ENCODE data around the gene LRRC4B. TPM values are rescaled to one million over a fixed set of nuclear protein-coding genes. Genes with fewer than 3 reads are reported as not detected.
A peak's percentile ranks its signal among the peaks of the same experiment; 100 is the strongest.

The LRRC4B gene
- total and polyA plus RNA-seq, 2 of the 8 experiments (the other 6 are each of a cell fraction or from before 2014, with no cell fraction given), result 13.4 to 21.2 TPM

DNA sequence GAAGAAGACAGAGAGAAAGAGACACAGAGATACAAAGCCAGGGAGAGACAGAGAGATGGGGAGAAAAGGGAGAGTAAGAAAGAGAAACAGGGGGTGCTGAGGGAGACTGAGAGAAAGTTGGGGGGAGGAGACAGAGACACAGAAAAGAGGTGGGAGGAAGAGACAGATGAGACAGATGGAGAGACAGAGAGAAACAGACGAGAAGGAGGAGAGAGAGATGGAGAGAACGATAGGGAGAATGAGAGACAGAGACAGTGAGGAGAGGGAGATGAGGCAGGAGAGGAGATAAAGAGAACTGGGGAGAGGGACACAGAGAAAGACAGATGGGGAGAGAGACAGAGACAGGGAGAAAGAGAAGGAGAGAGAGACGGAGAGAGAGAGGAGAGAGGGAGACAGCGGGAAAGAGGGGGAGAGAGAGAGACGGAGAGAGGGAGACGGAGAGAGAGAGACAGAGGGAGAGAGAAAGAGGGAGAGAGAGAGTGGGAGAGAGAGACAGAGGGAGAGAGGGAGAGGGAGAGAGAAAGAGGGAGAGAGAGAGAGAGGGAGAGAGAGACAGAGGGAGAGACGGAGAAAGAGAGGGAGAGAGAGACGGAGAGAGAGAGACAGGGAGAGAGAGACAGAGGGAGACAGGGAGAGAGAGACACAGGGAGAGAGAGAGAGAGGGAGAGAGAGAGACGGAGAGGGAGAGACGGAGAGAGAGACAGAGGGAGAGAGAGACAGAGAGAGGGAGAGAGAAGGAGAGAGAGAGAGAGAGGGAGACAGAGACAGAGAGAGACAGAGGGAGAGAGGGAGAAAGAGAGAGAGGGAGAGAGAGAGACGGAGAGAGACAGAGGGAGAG, 69.8 kb downstream of the LRRC4B start:
- Histone ChIP-seq H3K27ac (ENCODE audit: low read depth, low read length) (no peak overlapping the region), H3K79me2 (ENCODE audit: control insufficient read depth in 1 of 2, insufficient read depth in 2 of 2, low read length in 2 of 2) (no peaks in the 10 kb centered on the region), H2AK5ac (ENCODE audit: low read depth, low read length) (no peak overlapping the region), H3K23ac (ENCODE audit: insufficient read length) (no peak overlapping the region), H4K8ac (ENCODE audit: extremely low read depth, insufficient read depth, low read length) (no peak overlapping the region), H2BK15ac (ENCODE audit: low read length) (no peak overlapping the region), H3K18ac (ENCODE audit: extremely low read depth, low read length) (no peak overlapping the region), H3K9ac (replicated peaks in 1 of 4; ENCODE audit: extremely low read depth in 1 of 4, low read depth in 3 of 4, low read length in 3 of 4) (no peak overlapping the region), H3K9me3 (ENCODE audit: insufficient read depth in 2 of 2, low read depth in 1 of 2, low read length in 1 of 2) (no peaks in the 10 kb centered on the region), H2BK12ac (ENCODE audit: low read depth, low read length) (peak overlapping the region; percentile 17; the same call in 1 of the 2 replicates), H3K27me3 (replicated peaks in 1 of 4; ENCODE audit: control insufficient read depth in 3 of 4, extremely low read depth in 1 of 4, insufficient read depth in 3 of 4, low read length in 3 of 4) (peaks cover 1 to 51% (median 47%) of the 10 kb centered on the region in 4 experiments), H4K5ac (ENCODE audit: insufficient read length, low read depth, low read length) (no peak overlapping the region), H4K91ac (replicated peaks; ENCODE audit: insufficient read length, low read length) (no peak overlapping the region), H3K4me3 (ENCODE audit: extremely low read depth in 1 of 4, insufficient read depth in 2 of 4, low read depth in 3 of 4, low read length in 4 of 4) (no peak overlapping the region), H3K4me1 (replicated peaks in 1 of 4; ENCODE audit: control insufficient read depth in 3 of 4, insufficient read depth in 4 of 4, low read length in 3 of 4) (peaks cover 0 to 9% (median 3%) of the 10 kb centered on the region in 4 experiments; a peak in 5 of 7 replicates), H3K14ac (ENCODE audit: insufficient read length) (no peak overlapping the region), H3K56ac (replicated peaks; ENCODE audit: insufficient read length, low read depth, low read length) (no peak overlapping the region), H3K4me2 (ENCODE audit: insufficient read depth in 1 of 2, low read depth in 2 of 2, low read length in 2 of 2) (no peak overlapping the region), H3K36me3 (ENCODE audit: control insufficient read depth in 2 of 4, insufficient read depth in 4 of 4, low read length in 3 of 4) (no peaks in the 10 kb centered on the region), H3K23me2 (ENCODE audit: low read depth, low read length) (peaks cover 3% of the 10 kb centered on the region; the same call in 1 of the 2 replicates), H2AFZ (ENCODE audit: low read length) (no peak overlapping the region), H2BK120ac (replicated peaks; ENCODE audit: low read depth, low read length) (no peak overlapping the region), H3K4ac (replicated peaks; ENCODE audit: insufficient read length, low read depth, low read length) (no peak overlapping the region), H2BK5ac (ENCODE audit: low read depth, low read length) (no peak overlapping the region), H4K20me1 (replicated peaks in 1 of 2; ENCODE audit: control insufficient read depth in 1 of 2, insufficient read depth in 2 of 2, low read length in 2 of 2) (no peaks in the 10 kb centered on the region), H3K79me1 (ENCODE audit: low read depth, low read length) (no peaks in the 10 kb centered on the region), H2BK20ac (ENCODE audit: low read length) (no peak overlapping the region)
- DNase-seq (ENCODE audit: low read depth in 1 of 2, low spot score in 2 of 2), result no peak
- CTCF ChIA-PET (ENCODE audit: partially characterized antibody), result no interaction called here
- no peak for FAIRE-seq
- 20 to 57% methylated on average over 1 to 11 of the region's 11 CpGs for WGBS, 2 experiments (ENCODE audit: extremely low coverage in 1 of 2, insufficient coverage in 1 of 2, insufficient read length in 1 of 2, insufficient replicate concordance in 2 of 2, low coverage in 1 of 2, low lambda C conversion rate in 2 of 2, missing lambda C conversion rate in 1 of 2)
- POLR2A ChIA-PET (ENCODE audit: partially characterized antibody), result no interaction called here
- TF ChIP-seq SP1 (IDR thresholded peaks at IDR 0.05; ENCODE audit: low read depth, low read length), result no peak
- no peak for TF ChIP-seq E2F6 (IDR thresholded peaks at IDR 0.05)
- no peak for TF ChIP-seq TCF12 (IDR thresholded peaks at IDR 0.05; ENCODE audit: low read depth, low read length)
- no peak for TF ChIP-seq BACH1 (IDR thresholded peaks at IDR 0.05; ENCODE audit: low read length)
- no peak for TF ChIP-seq POLR2AphosphoS5 (IDR thresholded peaks at IDR 0.05; ENCODE audit: low read depth, low read length)
- TF ChIP-seq CBX5 (IDR thresholded peaks at IDR 0.05; ENCODE audit: low read depth, low read length), result no peak
- TF ChIP-seq RFX5 (IDR thresholded peaks at IDR 0.05; ENCODE audit: borderline replicate concordance, low read depth, low read length), result no peak
- TF ChIP-seq CHD1 (IDR thresholded peaks at IDR 0.05; ENCODE audit: low read depth, low read length), result no peak
- no peak for TF ChIP-seq SP4 (IDR thresholded peaks at IDR 0.05; ENCODE audit: low read length)
- TF ChIP-seq SAP30 (IDR thresholded peaks at IDR 0.05; ENCODE audit: insufficient read depth, insufficient replicate concordance, low read length), result no peak
- TF ChIP-seq SRF (IDR thresholded peaks at IDR 0.05; ENCODE audit: low read depth, low read length), result no peak
- TF ChIP-seq JUN (IDR thresholded peaks at IDR 0.05; ENCODE audit: low read depth, low read length), result no peak
- TF ChIP-seq BCL11A (IDR thresholded peaks at IDR 0.05; ENCODE audit: low read depth in 2 of 2, low read length in 2 of 2), result no peak
